CD14-positive monocyte (primary cell): Measurements from ENCODE around the gene LCNL1. TPM values are rescaled to one million over a fixed set of nuclear protein-coding genes. Genes with fewer than 3 reads are reported as not detected.
A peak's percentile ranks its signal among the peaks of the same experiment; 100 is the strongest.

ENCODE experiments used
- DNase-seq, 3 donors: peaks; one replicate each; pipeline ENCODE4 v3.0.0-alpha.2; 2011 to 2022
- H2AFZ ChIP-seq: 2 replicates; pipeline ENCODE4 v1.6.0; 2012; ENCODE audit warnings: mild to moderate bottlenecking, low read depth, low read length, inconsistent platforms; ENCODE audit not compliant: insufficient read depth, poor library complexity, severe bottlenecking
- H3K27ac ChIP-seq, 2 donors: 1 replicate in 1 of 2; 2 replicates in 1 of 2; pipeline ENCODE4 v1.5.1; 2012 to 2013; ENCODE audit warnings: low read length in 2 of 2, control low read depth in 1 of 2, inconsistent platforms in 1 of 2, low read depth in 1 of 2, mild to moderate bottlenecking in 1 of 2
- H3K27me3 ChIP-seq, 2 donors: one replicate each; pipeline versions ENCODE4 v1.6.0 to v1.6.1; 2011 to 2013; ENCODE audit warnings: low read length in 2 of 2; ENCODE audit not compliant: control insufficient read depth in 2 of 2, insufficient read depth in 2 of 2
- H3K36me3 ChIP-seq, 2 donors: replicated peaks in 1 of 2; 1 replicate in 1 of 2; 2 replicates in 1 of 2; pipeline versions ENCODE4 v1.5.1 to v1.6.1; 2012 to 2013; ENCODE audit warnings: low read length in 2 of 2, control low read depth in 1 of 2, inconsistent platforms in 1 of 2, mild to moderate bottlenecking in 1 of 2; ENCODE audit not compliant: insufficient read depth in 2 of 2, control insufficient read depth in 1 of 2
- H3K4me1 ChIP-seq, 2 donors: 1 replicate in 1 of 2; 2 replicates in 1 of 2; pipeline versions ENCODE4 v1.5.1 to v1.6.1; 2012 to 2013; ENCODE audit warnings: low read length in 2 of 2, control low read depth in 1 of 2, inconsistent platforms in 1 of 2, mild to moderate bottlenecking in 1 of 2, moderate library complexity in 1 of 2; ENCODE audit not compliant: insufficient read depth in 2 of 2, control insufficient read depth in 1 of 2
- H3K4me2 ChIP-seq: replicated peaks from 2 replicates; pipeline ENCODE3; 2012; ENCODE audit warnings: low read length, moderate library complexity, mild to moderate bottlenecking; ENCODE audit not compliant: poor library complexity, severe bottlenecking; ENCODE audit errors: extremely low read depth
- H3K4me3 ChIP-seq, 3 experiments: fragments of 200-600 bp in 1 of 3; sonication (generic) in 1 of 3; replicated peaks in 1 of 3; 1 replicate in 2 of 3; 2 replicates in 1 of 3; pipeline ENCODE4 v1.5.1; 2011 to 2013; ENCODE audit warnings: low read length in 3 of 3, mild to moderate bottlenecking in 3 of 3, control low read depth in 2 of 3, low read depth in 2 of 3, inconsistent platforms in 1 of 3, moderate library complexity in 1 of 3
- H3K79me2 ChIP-seq: 2 replicates; pipeline ENCODE4 v1.6.0; 2012; ENCODE audit warnings: mild to moderate bottlenecking, control low read depth, inconsistent platforms, low read length, moderate library complexity; ENCODE audit not compliant: insufficient read depth
- H3K9ac ChIP-seq: 2 replicates; pipeline ENCODE4 v1.6.0; 2017; ENCODE audit warnings: low read length, mild to moderate bottlenecking; ENCODE audit not compliant: insufficient read depth, poor library complexity, severe bottlenecking
- H3K9me3 ChIP-seq, 2 donors: replicated peaks in 1 of 2; 1 replicate in 1 of 2; 2 replicates in 1 of 2; pipeline versions ENCODE4 v1.5.1 to v1.6.1; 2012 to 2013; ENCODE audit warnings: low read length in 2 of 2, control low read depth in 1 of 2; ENCODE audit not compliant: control insufficient read depth in 1 of 2, insufficient read depth in 1 of 2
- H4K20me1 ChIP-seq: 2 replicates; pipeline ENCODE4 v1.6.0; 2012; ENCODE audit warnings: mild to moderate bottlenecking, low read length, control low read depth, moderate library complexity; ENCODE audit not compliant: insufficient read depth
- H3K27ac Mint-ChIP-seq, 7 donors: one replicate each; pipeline ENCODE4 v1.8.0; 2020; ENCODE audit warnings: mild to moderate bottlenecking in 7 of 7, mixed read lengths in 7 of 7, moderate library complexity in 6 of 7, inconsistent platforms in 2 of 7
- H3K27me3 Mint-ChIP-seq, 3 donors: one replicate each; pipeline ENCODE4 v1.8.0; 2021 to 2022; ENCODE audit warnings: low read depth in 3 of 3, mild to moderate bottlenecking in 3 of 3, mixed read lengths in 3 of 3, moderate library complexity in 3 of 3, inconsistent platforms in 1 of 3
- H3K36me3 Mint-ChIP-seq, 2 donors: one replicate each; pipeline ENCODE4 v1.8.0; 2020; ENCODE audit warnings: mixed read lengths in 2 of 2, inconsistent platforms in 1 of 2, mild to moderate bottlenecking in 1 of 2
- H3K4me1 Mint-ChIP-seq: one replicate; pipeline ENCODE4 v1.8.0; 2020; ENCODE audit warnings: mild to moderate bottlenecking, mixed read lengths
- H3K4me3 Mint-ChIP-seq, 2 donors: one replicate each; pipeline ENCODE4 v1.8.0; 2020; ENCODE audit warnings: mild to moderate bottlenecking in 2 of 2, mixed read lengths in 2 of 2, moderate library complexity in 1 of 2
- H3K9me3 Mint-ChIP-seq, 7 donors: one replicate each; pipeline ENCODE4 v1.8.0; 2020 to 2022; ENCODE audit warnings: mixed read lengths in 7 of 7, mild to moderate bottlenecking in 6 of 7, moderate library complexity in 6 of 7, inconsistent platforms in 2 of 7
- WGBS: methylation state at CpG from one replicate; pipeline ENCODE4 v1.1.5; 2013; ENCODE audit warnings: missing lambda C conversion rate; ENCODE audit not compliant: insufficient coverage; 5-methylcytosine and 5-hydroxymethylcytosine counted together
- intact Hi-C, 2 donors: fragments of 100-400 bp; cut with micrococcal nuclease; formaldehyde crosslinking; loops; one replicate each; pipeline versions ENCODE4 v1.15.0 to v1.15.1; 2023
- polyA plus RNA-seq, 3 donors: library from polyadenylated mRNA; depleted of rRNA in 1 of 3; unstranded in 2 of 3; stranded (reverse) in 1 of 3; fragments of 300-500 nt in 2 of 3; fragments of >200 nt in 1 of 3; fragmentation: Illumina TruSeq in 2 of 3; gene quantifications; 1 replicate in 2 of 3; 2 replicates in 1 of 3; pipeline ENCODE4 v1.2.3, GENCODE V29; 2012 to 2021
- TF ChIP-seq, protein P1 (sequence below): fragments of 200-600 bp; IDR thresholded peaks from one replicate; pipeline ENCODE4 v1.8.0; 2022; ENCODE audit warnings: antibody characterized with exemption, mild to moderate bottlenecking

The LCNL1 gene
- polyA plus RNA-seq, 3 donors = 0.04 TPM; not detected in 2

GRCh38 chr9:137026828-137027227, 44.0 kb downstream of the LCNL1 start:
- H3K79me2 ChIP-seq = peaks cover 34% of the 10 kb centered on the region
- H3K27me3 Mint-ChIP-seq = peaks cover 4 to 7% (median 6%) of the 10 kb centered on the region in 3 donors
- H3K9ac ChIP-seq = no peak overlapping the region
- no peak for DNase-seq
- H4K20me1 ChIP-seq = peaks cover 10% of the 10 kb centered on the region
- peaks cover 0 to 4% of the 10 kb centered on the region in 2 donors for H3K36me3 Mint-ChIP-seq
- H3K9me3 ChIP-seq = no peaks in the 10 kb centered on the region
- no peak overlapping the region for H2AFZ ChIP-seq
- peaks cover 0 to 4% (median 0%) of the 10 kb centered on the region in 7 donors for H3K9me3 Mint-ChIP-seq
- H3K27me3 ChIP-seq = no peaks in the 10 kb centered on the region
- H3K4me1 ChIP-seq = peaks cover 44 to 56% of the 10 kb centered on the region in 2 donors
- H3K4me3 Mint-ChIP-seq = peak overlapping the region in 1 of 2 donors; percentile 69
- H3K27ac ChIP-seq = no peak overlapping the region
- TF ChIP-seq, protein P1, sequence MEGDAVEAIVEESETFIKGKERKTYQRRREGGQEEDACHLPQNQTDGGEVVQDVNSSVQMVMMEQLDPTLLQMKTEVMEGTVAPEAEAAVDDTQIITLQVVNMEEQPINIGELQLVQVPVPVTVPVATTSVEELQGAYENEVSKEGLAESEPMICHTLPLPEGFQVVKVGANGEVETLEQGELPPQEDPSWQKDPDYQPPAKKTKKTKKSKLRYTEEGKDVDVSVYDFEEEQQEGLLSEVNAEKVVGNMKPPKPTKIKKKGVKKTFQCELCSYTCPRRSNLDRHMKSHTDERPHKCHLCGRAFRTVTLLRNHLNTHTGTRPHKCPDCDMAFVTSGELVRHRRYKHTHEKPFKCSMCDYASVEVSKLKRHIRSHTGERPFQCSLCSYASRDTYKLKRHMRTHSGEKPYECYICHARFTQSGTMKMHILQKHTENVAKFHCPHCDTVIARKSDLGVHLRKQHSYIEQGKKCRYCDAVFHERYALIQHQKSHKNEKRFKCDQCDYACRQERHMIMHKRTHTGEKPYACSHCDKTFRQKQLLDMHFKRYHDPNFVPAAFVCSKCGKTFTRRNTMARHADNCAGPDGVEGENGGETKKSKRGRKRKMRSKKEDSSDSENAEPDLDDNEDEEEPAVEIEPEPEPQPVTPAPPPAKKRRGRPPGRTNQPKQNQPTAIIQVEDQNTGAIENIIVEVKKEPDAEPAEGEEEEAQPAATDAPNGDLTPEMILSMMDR = no peak
- H3K27ac Mint-ChIP-seq = no peak overlapping the region
- intact Hi-C loops = no loop called here
- H3K4me2 ChIP-seq = no peak overlapping the region
- no peaks in the 10 kb centered on the region for H3K36me3 ChIP-seq
- WGBS = 60% methylated on average over 4 of the region's 4 CpGs
- H3K4me1 Mint-ChIP-seq = peaks cover 35% of the 10 kb centered on the region
- no peak overlapping the region for H3K4me3 ChIP-seq

- H3K4me1 ChIP-seq = peaks cover 48 to 58% of the 10 kb centered on the region in 2 donors
- 4% methylated on average over 95 of the region's 95 CpGs for WGBS
- Mint-ChIP-seq H3K4me1 (peaks cover 38% of the 10 kb centered on the region), H3K27me3 (peaks cover 4 to 7% (median 6%) of the 10 kb centered on the region in 3 donors), H3K27ac (peak within 1 kb of the TSS in 5 of 7 donors; percentile 30 to 94 (median 87)), H3K4me3 (peak within 1 kb of the TSS; percentile 73 to 92), H3K9me3 (no peaks in the 10 kb centered on the region), H3K36me3 (peaks cover 0 to 4% of the 10 kb centered on the region in 2 donors)
- H3K27me3 ChIP-seq = no peaks in the 10 kb centered on the region
- intact Hi-C loops = no loop called here
- H3K4me2 ChIP-seq = peak within 1 kb of the TSS; percentile 98
- DNase-seq = peak in 1 of 3 donors; percentile 42
- H3K36me3 ChIP-seq = no peaks in the 10 kb centered on the region
- peak within 1 kb of the TSS; percentile 77 for H3K9ac ChIP-seq
- TF ChIP-seq, protein P1 = no peak
- H3K4me3 ChIP-seq = peak within 1 kb of the TSS; percentile 41 to 88 (median 68)
- H2AFZ ChIP-seq = peak within 1 kb of the TSS; percentile 73
- peak within 1 kb of the TSS; percentile 83 to 92 for H3K27ac ChIP-seq
- no peaks in the 10 kb centered on the region for H3K9me3 ChIP-seq
- H4K20me1 ChIP-seq = peaks cover 12% of the 10 kb centered on the region
- peaks cover 42% of the 10 kb centered on the region for H3K79me2 ChIP-seq
Measured at GRCh38 chr9:137027369-137028262, 44.8 kb downstream of the LCNL1 start, which contains the start of gene ABCA2. ABCA2 (minus strand) TSS chr9:137028237; CDS start chr9:137028140, 97 bp downstream.
